HG02571 (cell line): ENCODE data around the gene CNTNAP2.

Experiments
- ATAC-seq: cut with Tn5 transposase; IDR thresholded peaks from one replicate; pipeline ENCODE4 v1.9.1; 2021; ENCODE audit warnings: mild to moderate bottlenecking, moderate library complexity; ENCODE audit not compliant: unreplicated experiment

CNTNAP2 gene

GRCh38 chr7:147978651-147979050 is 1862.0 kb downstream of the CNTNAP2 start:
- ATAC-seq: no peak

GRCh38 chr7:147980826-147981813 is 1864.5 kb downstream of the CNTNAP2 start:
- peak; percentile 79 for ATAC-seq

- ATAC-seq: no peak
Observed at GRCh38 chr7:147982307-147982706, 1865.7 kb downstream of the CNTNAP2 start.

GRCh38 chr7:147984265-147984664 is 1867.7 kb downstream of the CNTNAP2 start:
- no peak for ATAC-seq

- ATAC-seq: no peak
Observed at GRCh38 chr7:147990079-147990478, 1873.5 kb downstream of the CNTNAP2 start.

DNA sequence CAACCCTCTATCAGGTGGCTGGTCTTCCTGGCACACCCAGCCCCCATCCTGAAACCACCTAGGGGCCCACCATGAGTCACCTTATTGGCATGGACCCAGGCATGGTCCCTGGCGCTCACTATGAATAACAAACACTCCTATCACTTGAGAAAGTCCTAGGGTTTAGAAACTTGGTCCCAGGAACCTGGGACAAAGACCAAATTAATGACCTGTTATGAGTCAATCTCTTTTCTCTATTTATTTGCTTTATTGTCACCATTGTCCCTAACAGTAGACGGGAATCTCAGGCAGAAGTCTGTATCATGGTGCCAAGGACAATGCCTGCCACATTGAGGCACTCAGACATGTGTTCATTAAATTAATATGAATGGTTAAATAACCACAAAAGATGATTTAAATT is 1874.3 kb downstream of the CNTNAP2 start:
- ATAC-seq: no peak

DNA sequence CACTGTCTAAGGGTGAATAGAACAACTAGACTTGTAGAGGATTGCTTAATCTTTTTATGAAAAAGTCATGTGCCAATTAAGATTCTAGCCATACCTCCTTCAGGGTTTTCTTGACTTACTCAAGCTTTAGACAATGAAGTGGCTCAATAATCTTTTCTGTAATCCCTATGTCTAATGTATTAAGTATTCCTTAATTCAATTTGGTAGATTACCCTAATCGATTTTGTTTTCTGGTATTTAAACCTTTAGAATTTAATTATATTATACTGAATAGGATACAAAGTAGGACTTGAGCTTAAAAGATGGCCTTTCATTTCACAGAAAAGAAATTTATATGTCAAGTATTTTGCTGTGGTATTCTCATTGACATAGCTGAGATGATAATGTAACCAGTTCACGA is 1876.1 kb downstream of the CNTNAP2 start:
- ATAC-seq: no peak

DNA sequence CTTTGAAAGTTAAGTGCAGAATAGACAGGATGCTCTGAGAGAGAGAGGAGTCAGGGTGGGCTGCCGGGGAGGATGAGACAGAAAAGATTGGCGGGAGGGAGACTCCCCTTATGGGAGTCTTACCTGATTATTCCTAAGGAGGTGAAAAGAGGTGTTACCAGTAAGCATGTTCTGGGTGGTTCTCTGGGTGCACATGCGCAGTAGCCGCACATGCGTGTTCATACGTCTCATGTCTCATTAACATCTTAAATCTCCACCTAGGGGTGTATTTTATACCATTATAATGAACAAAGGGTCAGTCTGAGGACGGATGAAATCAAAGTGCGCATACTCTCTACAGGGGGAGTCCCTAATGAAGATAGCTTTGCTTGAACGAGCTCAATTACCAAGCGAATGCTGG is 1881.0 kb downstream of the CNTNAP2 start:
- no peak for ATAC-seq

GRCh38 chr7:147999962-148000361 is 1883.4 kb downstream of the CNTNAP2 start:
- ATAC-seq: no peak

- ATAC-seq: no peak
Observed at GRCh38 chr7:148011753-148012152, 1895.2 kb downstream of the CNTNAP2 start.

DNA sequence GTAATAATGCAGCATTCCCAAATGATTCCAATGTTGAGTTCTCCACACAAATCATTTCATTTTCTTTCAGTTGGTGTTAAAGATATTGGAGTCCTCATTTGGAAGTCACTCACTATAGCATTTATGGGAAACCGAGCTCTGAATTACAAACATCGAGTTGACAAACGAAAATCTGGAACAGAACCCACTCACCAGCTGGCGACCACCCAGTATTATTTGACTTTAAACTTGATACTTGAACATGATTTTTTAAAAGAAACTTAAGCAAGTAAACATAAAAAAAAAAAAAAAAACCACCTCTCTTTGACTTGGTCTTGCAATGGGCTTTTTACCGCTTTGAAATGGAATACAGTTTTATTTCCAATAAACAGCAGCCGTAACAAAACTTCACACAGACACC is 1897.4 kb downstream of the CNTNAP2 start:
- no peak for ATAC-seq

GRCh38 chr7:148014541-148014940 is 1897.9 kb downstream of the CNTNAP2 start:
- no peak for ATAC-seq

- no peak for ATAC-seq
Observed at GRCh38 chr7:148017126-148017525, 1900.5 kb downstream of the CNTNAP2 start.

DNA sequence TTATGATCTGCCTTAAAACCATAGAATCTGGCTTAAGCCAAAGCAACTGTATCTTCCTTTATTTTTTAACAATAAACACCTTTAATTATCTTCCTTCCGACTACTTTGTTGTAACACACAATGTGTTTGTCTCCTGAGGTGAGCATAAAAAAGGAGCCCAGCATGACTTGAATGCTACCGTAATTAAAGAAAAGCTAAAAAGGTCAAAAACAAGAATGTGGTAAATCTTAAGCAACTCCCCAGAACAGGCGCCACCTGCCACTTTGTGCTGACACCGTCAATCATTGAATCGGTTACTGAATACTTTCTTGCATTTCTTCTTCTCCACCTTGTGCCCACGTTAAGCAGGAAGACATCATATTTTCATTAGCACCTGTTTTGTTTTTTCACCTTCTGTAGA is 1904.1 kb downstream of the CNTNAP2 start:
- ATAC-seq: no peak

GRCh38 chr7:148021507-148022045 is 1905.0 kb downstream of the CNTNAP2 start:
- no peak for ATAC-seq

- no peak for ATAC-seq
Observed at GRCh38 chr7:148022832-148023231, 1906.2 kb downstream of the CNTNAP2 start.

GRCh38 chr7:148026713-148027112 is 1910.1 kb downstream of the CNTNAP2 start:
- no peak for ATAC-seq

GRCh38 chr7:148028165-148028564 is 1911.6 kb downstream of the CNTNAP2 start:
- ATAC-seq: no peak

- no peak for ATAC-seq
Observed at GRCh38 chr7:148031019-148031418, 1914.4 kb downstream of the CNTNAP2 start.

- no peak for ATAC-seq
Observed at GRCh38 chr7:148031811-148032210, 1915.2 kb downstream of the CNTNAP2 start.

- no peak for ATAC-seq
Observed at GRCh38 chr7:148035950-148036349, 1919.3 kb downstream of the CNTNAP2 start.

- ATAC-seq: no peak
Observed at GRCh38 chr7:148037044-148037443, 1920.4 kb downstream of the CNTNAP2 start.
